GM12878 (cell line): ENCODE results near the gene LSAMP.

Experiments
- BHLHE40 ChIP-seq, 2 experiments: fragments of 450-650 bp in 1 of 2; IDR thresholded peaks; 2 replicates each; pipeline ENCODE4 v1.6.1; 2011 to 2017; ENCODE audit warnings: low read depth in 2 of 2, borderline replicate concordance in 1 of 2, improper control_type of control experiment in 1 of 2, low read length in 1 of 2, mild to moderate bottlenecking in 1 of 2
- CHD2 ChIP-seq: IDR thresholded peaks from 2 replicates; pipeline ENCODE4 v1.6.1; 2011; ENCODE audit warnings: low read depth, low read length, improper control_type of control experiment, borderline replicate concordance
- EP300 ChIP-seq, 2 experiments: fragments of 150-350 bp in 1 of 2; IDR thresholded peaks; 2 replicates each; pipeline ENCODE4 v1.6.1; 2011 to 2012; ENCODE audit warnings: low read depth in 2 of 2, low read length in 2 of 2, borderline replicate concordance in 1 of 2, improper control_type of control experiment in 1 of 2, inconsistent platforms in 1 of 2; ENCODE audit not compliant: control insufficient read depth in 1 of 2
- EZH2 ChIP-seq: IDR thresholded peaks from 2 replicates; pipeline ENCODE4 v1.6.1; 2012; ENCODE audit warnings: low read depth, mild to moderate bottlenecking, control low read depth, inconsistent platforms, low read length, borderline replicate concordance; ENCODE audit not compliant: control insufficient read depth
- FOS ChIP-seq: IDR thresholded peaks from 3 replicates; pipeline ENCODE4 v1.6.1; 2011; ENCODE audit warnings: borderline replicate concordance; ENCODE audit not compliant: insufficient read length; ENCODE audit errors: extremely low read depth
- JUND ChIP-seq: IDR thresholded peaks from 2 replicates; pipeline ENCODE4 v1.6.1; 2012; ENCODE audit warnings: low read depth, mild to moderate bottlenecking, low read length, improper control_type of control experiment, moderate library complexity
- NR2C2 ChIP-seq: IDR thresholded peaks from 2 replicates; pipeline ENCODE4 v1.6.1; 2011; ENCODE audit warnings: borderline replicate concordance, low read depth; ENCODE audit not compliant: control insufficient read depth, insufficient read length
- POLR2A ChIP-seq: IDR thresholded peaks from 2 replicates; pipeline ENCODE4 v1.6.1; 2011; ENCODE audit warnings: low read depth, mild to moderate bottlenecking, low read length
- RAD21 ChIP-seq: IDR thresholded peaks from 2 replicates; pipeline ENCODE4 v1.6.1; 2011; ENCODE audit warnings: mild to moderate bottlenecking, low read depth, low read length, moderate library complexity; ENCODE audit not compliant: insufficient read depth
- SRF ChIP-seq, 2 experiments: IDR thresholded peaks; 2 replicates each; pipeline ENCODE4 v1.6.1; 2011; ENCODE audit warnings: low read depth in 2 of 2, low read length in 2 of 2, mild to moderate bottlenecking in 1 of 2, moderate library complexity in 1 of 2
- YY1 ChIP-seq: IDR thresholded peaks from 2 replicates; pipeline ENCODE4 v1.6.1; 2011; ENCODE audit warnings: low read depth, mild to moderate bottlenecking, low read length
- TF ChIP-seq, protein P1 (sequence below): IDR thresholded peaks from 2 replicates; pipeline ENCODE4 v1.6.1; 2012; ENCODE audit warnings: mild to moderate bottlenecking, low read depth, low read length

DNA sequence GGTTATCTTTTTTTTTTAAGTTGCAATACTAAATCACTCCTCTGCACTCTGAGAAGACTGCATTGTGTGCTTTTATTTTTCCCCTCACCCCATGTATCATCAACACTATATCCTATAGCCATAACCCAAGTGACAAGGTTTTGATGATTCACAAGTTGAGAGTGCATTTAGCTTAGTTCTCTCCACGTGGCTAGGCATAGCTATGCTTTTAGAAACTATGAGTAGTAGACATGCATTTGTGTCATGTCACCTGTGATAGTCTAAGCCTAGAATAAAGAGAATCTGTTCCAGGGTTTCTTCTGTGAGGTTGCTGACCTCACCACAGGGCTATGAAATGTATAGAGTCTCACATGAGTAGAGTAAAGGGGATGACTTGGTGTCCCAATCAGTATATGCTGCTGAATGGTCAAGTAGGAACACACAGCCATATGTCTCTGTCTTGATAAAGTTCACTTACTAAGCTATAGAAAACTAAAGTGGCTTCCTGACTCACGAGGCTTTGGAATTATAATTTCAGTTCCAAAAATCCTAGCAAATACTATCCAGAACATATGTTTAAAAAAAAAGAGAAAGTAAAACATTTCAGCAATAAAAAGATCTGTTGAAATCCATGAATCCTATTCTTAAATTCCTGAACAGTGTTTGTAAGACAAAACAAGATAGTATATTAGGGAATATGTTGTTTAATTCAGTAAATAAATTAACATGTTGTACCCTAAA is 206.3 kb downstream of the LSAMP start:
- TF ChIP-seq, protein P1, sequence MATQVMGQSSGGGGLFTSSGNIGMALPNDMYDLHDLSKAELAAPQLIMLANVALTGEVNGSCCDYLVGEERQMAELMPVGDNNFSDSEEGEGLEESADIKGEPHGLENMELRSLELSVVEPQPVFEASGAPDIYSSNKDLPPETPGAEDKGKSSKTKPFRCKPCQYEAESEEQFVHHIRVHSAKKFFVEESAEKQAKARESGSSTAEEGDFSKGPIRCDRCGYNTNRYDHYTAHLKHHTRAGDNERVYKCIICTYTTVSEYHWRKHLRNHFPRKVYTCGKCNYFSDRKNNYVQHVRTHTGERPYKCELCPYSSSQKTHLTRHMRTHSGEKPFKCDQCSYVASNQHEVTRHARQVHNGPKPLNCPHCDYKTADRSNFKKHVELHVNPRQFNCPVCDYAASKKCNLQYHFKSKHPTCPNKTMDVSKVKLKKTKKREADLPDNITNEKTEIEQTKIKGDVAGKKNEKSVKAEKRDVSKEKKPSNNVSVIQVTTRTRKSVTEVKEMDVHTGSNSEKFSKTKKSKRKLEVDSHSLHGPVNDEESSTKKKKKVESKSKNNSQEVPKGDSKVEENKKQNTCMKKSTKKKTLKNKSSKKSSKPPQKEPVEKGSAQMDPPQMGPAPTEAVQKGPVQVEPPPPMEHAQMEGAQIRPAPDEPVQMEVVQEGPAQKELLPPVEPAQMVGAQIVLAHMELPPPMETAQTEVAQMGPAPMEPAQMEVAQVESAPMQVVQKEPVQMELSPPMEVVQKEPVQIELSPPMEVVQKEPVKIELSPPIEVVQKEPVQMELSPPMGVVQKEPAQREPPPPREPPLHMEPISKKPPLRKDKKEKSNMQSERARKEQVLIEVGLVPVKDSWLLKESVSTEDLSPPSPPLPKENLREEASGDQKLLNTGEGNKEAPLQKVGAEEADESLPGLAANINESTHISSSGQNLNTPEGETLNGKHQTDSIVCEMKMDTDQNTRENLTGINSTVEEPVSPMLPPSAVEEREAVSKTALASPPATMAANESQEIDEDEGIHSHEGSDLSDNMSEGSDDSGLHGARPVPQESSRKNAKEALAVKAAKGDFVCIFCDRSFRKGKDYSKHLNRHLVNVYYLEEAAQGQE: no peak
- no peak for TF ChIP-seq RAD21
- no peak for TF ChIP-seq YY1
- TF ChIP-seq CHD2: no peak
- TF ChIP-seq POLR2A: no peak
- no peak for TF ChIP-seq EP300 (IDR thresholded peaks at IDR 0.05; ENCODE audit: borderline replicate concordance in 1 of 2, control insufficient read depth in 1 of 2, low read depth in 2 of 2, low read length in 2 of 2)
- TF ChIP-seq FOS: no peak
- TF ChIP-seq NR2C2: no peak
- no peak for TF ChIP-seq SRF (IDR thresholded peaks at IDR 0.05; ENCODE audit: low read depth in 2 of 2, low read length in 2 of 2)
- TF ChIP-seq JUND: no peak
- no peak for TF ChIP-seq BHLHE40 (IDR thresholded peaks at IDR 0.05; ENCODE audit: borderline replicate concordance in 1 of 2, low read depth in 2 of 2, low read length in 1 of 2)
- TF ChIP-seq EZH2: no peak
